LNCAP (cell line): ENCODE data around the gene HELLS.

Source experiments
- CTCF ChIP-seq: fragments of 450-650 bp; IDR thresholded peaks from 2 replicates; pipeline ENCODE4 v1.5.1; 2017; ENCODE audit warnings: mild to moderate bottlenecking

The HELLS gene

GRCh38 chr10:94591461-94592205, 46.0 kb downstream of the HELLS start:
- TF ChIP-seq CTCF, result no peak

- no peak for TF ChIP-seq CTCF
Observed at GRCh38 chr10:94602729-94603515, 57.3 kb downstream of the HELLS start.

GRCh38 chr10:94607111-94607510, 61.5 kb downstream of the HELLS start:
- no peak for TF ChIP-seq CTCF

- TF ChIP-seq CTCF, result no peak
Observed at GRCh38 chr10:94608559-94608958, 63.0 kb downstream of the HELLS start.

GRCh38 chr10:94614558-94614957, 69.0 kb downstream of the HELLS start:
- no peak for TF ChIP-seq CTCF

GRCh38 chr10:94617389-94617944, 71.9 kb downstream of the HELLS start:
- no peak for TF ChIP-seq CTCF

GRCh38 chr10:94622666-94623205, 77.1 kb downstream of the HELLS start:
- no peak for TF ChIP-seq CTCF
